HG02642 (cell line): ENCODE measurements around the gene CBX8.

Experiments
- ATAC-seq: cut with Tn5 transposase; IDR thresholded peaks from one replicate; pipeline ENCODE4 v1.9.1; 2021; ENCODE audit warnings: mild to moderate bottlenecking; ENCODE audit not compliant: unreplicated experiment, poor library complexity

The CBX8 gene

DNA sequence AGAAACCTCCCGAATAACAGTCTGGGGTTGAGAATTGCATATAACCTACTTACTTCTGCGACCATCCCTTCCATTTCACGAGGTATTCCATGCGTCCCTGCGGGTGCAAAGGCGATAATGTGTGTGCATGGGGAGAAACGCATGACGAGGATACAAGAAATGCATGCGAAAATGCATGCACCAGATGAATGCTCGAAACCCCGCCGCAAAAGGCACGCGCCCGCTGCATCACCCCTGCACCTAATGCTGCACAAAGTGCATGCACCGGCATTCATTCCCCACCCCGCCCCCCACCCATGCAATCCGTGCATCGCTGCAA, 474 bp downstream of the CBX8 start:
- ATAC-seq, result no peak

DNA sequence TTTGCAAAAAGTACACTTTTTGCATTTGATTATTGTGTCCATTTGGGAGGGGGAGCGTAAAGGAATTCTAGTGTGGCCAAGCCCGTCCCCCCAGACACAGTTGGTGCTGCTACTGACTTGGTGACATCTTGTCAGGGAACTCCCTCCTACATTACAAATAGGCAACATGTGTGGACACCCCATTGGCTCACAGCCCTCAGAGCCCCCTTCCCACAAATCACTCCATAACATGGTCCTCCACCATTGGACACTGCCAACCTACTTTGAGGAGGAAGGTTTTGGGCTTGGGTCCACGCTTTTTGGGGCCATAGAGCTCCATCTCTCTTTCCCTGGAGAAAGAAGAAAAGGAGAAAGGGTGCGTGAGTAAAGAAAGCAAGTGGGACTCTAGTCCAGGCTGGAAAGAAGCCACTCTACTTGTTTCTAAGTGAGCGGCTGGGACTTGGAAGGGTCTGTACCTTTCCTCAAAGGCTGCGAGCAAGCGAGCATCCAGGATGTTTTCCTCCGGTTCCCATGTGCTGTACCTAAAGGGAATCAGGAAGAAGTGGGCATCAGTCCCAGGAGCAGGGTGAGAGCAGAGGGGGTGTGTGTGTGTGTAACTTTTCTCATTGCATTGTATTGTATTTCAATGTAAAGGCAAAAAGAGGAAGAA, 958 bp downstream of the CBX8 start:
- no peak for ATAC-seq

DNA sequence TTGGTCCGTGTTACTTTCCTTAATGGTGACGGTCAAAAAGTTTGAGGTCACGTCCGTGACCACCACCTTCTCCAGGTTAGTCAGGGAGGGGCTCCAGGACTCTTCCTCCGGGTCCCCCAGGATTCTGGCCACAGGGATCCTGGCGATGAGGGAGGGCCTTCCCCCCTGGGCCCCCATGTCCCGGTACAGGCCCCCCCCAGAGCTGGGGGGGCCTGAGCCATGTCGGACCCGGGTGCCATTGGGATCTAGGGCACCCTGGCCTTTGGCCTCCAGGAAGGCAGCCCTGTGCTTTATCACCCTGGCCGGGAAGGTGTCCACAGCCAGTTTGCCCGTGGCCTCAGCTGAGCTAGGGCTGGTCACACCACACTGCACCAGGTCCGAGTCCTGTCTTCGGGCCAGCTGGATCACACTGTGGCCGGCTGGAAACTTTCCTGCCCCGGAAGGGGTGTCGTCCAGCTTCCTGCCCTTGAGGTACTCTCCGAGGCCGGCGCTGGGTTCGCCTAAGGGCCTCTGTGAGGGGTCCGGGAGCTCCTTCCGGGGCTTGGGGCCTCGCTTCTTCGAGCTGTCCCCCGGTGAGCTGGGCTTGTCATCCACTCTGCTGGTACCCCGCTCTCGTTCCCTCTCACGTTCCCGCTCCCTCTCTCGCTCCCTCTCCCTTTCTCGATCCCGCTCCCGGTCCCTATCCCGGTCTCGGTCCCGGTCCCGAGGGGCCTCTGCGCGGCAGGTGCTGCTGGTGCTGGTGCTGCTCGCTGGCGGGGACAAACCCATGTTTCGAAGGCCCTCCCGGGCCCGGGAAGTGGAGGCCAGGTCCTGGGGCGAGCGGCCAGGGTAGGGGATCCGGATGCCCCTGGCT, 2.0 kb downstream of the CBX8 start:
- ATAC-seq, result no peak

DNA sequence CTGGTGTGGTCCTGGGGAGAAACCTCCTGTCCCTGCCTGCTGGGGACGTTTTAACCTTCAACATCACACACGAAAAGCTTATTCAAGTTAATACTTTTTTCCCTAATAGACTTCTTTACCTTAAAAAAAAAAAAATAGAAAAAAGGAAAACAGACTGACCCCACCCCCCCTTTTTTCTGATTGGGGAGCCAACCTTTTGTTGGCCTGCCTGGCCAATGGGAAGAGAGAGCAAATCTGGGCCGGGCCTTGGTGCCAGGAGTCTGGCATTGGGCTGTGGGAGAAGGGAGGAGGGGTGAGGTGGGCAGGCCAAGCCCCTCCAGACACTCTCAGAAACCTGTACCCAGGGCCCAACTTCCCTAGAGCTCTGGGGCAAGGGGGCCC, 3.0 kb downstream of the CBX8 start:
- no peak for ATAC-seq

DNA sequence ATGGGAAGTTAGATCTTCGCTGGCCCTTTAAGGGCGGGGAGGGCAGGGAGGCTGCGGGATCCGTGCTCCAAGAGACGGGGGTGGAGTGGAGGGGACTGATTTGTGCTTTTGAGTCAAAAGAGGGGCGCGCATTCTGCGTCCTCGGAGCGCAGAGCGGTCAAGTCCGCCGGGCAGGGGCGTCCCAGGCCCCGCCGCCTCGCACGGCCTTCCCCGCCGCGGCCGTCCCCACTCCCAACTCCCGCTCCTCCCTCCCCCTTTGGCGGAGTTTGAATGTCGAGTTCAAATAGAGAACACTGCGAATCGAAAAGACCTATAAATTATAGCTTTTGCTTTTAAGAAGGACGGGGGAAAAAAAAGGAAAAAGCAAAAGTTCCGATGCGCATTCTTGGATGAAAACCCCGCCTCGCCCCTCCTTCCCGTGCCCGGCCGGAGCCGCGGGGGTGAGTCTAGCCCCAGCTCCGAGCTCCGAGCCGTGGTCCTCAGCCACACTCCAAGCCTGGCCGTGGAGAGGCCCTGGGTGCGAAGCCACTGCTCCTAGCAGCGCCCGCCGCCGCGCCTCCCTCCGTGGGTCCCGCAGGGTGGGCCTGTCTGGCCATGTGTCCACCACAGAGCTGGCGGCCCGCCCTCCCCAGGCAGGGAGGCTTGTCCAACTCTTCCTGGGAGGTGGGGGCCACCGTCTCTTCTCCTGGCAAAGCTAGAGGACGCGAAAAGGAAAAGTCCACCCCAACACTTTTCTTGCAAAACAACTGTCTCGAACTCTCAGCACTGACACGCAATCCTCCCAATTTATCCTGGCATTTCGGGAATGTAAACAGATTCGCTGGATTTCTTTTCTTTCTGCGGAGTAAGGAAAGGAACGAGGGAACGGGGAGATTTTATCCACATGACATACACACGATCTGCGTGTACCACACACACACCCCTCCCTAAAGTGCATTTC, 3.6 kb downstream of the CBX8 start:
- no peak for ATAC-seq

DNA sequence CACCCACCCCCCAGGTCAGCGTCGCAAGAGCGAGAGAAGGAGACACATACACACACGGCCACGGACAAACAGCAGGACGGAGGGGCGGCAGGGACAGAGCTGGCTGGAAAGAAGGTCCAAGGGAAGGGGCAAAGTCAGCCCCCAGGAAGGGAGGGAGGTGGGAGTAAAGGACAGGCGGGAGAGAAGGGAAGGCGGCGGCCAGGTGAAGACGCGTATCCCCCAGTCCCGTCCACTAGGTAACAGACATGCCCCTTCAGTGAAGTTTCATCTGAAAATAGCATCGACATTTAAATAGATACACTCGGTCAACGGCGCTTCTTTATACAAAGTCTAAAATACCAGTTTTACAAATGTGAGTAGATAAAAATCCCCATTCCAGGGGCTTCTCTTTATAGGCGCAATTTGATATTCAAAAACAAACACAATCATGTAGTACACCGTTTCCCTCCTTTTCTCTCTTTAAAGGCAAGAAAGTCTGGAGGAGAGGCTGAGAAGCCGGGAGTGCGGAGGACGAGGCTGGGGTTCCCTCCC, 4.5 kb downstream of the CBX8 start:
- ATAC-seq, result no peak

DNA sequence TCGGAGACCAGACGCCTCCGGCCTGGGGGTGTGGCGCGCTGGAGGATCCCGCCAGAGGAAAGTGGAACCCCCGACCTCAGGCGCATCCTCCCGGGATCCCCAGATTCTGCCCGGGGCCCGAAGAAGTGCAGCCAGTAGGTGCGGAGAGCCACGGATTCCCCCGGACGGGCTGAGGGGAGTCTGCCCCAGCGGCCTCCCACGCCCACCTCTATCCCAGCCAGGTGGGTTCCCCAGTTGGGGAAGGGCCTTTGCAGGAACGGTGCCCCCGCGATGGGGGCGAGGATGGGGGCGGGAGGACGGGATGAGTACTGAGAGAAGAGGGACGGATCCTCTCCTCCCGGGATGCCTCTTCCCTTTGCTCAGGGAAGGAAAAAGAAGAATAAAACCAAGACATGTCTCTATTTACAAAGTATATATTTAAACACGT, 5.1 kb downstream of the CBX8 start:
- ATAC-seq, result no peak

DNA sequence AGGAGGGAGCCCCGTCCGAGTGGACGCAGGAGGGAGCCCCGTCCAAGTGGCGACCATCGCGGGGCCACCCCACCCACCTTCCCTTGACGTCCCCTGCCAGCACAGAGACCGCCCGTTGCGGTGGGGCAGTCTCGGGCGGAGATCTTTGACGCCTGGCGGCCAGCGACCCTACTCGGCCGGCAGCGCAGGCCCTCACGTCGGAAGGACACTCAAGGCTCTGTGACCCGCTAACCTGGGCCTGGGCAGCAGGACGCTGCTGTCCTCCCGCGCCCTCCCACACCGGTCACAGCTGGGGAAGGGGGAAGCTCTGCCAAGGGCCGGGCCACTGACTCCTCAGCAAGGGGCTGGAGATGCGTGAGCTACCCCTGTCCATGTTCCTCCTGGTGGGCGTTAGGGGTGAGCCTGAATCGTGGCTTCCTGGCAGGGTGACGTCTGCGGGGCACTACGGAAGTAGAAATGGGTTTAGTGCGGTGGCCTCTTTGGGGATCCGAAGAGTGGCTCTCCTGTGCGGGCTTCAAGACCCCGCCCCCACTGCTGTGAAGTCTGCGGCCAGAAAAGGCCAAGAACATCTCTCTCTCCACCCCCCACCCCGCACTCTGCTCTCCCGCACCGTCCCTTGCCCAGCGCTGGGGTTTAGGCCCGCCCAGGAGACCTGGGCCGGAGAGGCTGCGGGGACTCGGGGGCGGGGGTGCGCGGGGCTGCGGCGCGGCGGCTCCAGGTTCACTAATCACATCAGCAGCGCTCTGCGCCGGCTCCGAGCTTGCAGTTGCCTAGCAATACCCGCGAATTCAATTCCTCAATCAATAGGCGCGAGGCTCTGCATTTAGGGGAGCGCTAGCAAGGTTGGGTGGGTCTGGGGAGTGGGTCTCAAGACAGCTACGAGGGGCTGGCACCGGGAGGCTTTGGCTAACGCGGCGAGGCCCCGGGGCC, 5.8 kb downstream of the CBX8 start:
- no peak for ATAC-seq

DNA sequence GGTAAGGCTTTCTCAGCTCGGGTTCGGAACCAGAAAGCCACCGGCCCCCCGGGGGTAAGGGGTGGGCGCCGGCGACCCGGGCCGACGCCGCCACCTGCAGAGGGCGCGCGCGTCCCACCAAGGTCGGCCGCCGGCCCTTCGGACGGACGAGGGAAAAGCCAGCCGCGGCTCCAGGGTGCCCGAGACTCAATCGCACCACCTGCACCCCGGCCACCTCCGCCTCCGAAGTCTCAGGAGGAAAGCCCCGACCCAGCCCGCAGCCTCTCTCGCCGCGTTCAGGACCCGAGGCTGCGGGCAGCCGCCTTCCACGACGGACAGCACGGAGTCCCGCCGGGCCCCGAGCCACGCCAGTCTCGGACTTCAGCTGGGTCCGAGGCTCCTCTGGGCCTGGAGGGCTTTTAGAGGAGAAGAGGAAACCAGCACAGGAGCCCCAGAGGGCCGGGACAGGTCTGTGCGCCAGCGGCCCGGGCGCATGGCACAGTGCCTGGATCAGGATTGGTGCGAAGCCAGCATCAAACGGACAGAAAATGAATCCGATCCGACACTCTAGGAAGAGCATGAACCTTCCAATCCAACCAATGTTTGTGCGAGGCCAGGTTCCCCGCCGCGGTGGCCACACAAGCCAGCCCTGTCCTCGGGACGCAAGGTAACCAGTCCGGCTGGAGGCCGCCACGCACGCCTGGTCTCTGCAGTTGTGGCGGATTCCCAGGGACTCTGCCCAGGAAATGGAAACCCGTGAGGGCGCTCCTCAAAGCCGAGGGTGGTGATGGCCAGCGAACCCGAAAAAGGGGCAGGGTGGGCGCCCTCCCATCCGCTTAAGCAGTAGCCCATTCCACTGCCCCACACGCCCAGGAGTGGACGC, 6.7 kb downstream of the CBX8 start:
- ATAC-seq, result no peak

DNA sequence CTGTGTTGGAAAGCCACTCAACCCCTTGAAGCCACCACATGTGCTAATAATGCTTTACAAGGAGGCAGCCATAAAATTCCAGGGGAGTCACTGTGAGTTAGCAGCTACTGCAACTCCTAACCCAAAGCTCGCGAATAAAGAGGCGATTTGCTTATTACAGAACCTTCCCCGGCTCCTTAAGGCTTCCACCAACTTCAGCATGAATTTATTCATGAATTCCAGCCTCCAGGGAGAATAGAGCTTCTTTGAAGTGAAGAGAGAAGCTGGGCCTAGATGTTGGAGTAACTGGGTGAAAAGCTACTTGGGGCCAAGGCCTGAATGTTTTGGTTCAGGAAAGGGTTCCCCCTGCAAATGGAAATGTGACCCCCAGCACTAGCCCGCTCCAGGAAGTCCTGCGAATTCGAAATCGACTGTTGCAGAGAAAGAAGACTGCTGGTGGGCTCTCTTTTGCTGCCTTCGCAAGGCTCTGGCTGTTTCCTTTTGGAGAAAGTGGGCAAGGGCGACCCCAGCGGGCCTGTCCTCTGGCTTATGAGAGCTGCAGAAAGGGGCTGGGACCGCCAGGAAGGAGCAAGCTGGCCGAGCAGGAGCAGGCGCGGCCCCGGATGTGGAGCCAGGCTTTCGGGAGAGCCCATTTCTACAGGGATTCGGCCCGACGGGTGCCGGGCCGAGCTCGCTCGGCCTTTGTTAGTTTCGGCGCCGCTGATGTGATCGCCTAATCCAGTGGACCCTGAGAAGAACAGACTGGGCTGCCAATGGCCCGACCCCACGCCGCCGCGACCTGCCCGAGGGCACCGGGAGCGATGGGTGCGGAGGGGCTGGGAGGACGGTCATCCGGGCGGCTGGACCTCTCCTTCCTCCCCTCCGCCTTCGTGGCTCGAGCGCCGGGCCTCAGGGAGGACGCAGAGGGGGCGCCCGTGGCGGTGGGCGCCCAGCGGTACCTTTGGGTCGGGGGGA, 7.6 kb downstream of the CBX8 start:
- no peak for ATAC-seq

DNA sequence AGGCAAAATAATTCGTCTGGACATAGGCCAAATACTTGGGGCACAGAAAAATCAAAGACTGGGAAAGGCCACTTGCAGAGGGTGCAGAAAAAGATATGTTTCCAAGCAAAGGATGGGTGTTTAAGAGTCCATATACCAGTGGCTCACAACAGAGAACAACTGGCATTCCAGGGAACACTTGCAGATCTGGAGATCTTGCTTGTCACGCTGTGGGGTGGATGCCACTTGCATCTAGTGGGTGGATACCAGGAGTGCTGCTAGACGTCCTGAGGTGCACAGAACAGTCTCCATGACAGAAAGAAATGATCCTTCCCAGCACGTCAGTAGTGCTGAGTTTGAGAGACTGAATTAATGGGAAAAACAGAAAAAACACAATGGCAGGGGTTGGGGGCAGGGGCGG, 8.4 kb downstream of the CBX8 start:
- ATAC-seq, result no peak

DNA sequence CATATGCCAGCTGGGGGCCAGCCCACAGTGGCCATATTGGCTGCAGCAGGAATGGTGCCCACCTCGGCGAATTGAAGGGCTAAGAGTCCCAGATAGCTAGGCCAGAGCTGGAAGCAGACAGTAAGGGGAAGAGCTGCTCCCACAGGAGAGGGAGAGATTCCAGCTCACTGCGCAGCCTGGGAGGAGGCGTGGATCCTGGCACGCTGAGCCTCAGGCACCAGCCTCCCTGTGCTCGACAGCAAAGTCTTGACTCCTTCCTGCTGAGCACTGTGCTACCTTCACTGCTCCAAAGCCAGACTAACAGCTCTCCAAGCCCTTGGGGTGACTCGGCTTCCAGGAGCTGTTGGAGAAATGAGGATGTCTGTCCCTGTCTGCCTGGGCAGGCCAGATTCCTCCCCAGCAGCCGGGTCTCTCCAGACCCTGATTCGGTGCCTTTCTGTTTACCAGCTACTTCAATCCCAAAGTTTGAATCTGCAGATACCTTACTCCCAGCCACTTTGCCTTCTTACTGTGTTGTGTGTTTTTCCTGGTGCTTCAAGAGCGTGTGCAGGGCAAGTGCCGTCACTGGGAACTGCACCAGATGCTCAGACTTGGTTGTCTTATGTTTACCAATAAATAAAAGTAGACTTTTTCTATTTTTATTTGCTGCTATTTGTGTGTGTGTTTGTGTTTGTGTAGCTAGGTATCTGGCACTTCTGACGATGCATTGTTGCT, 9.8 kb downstream of the CBX8 start:
- no peak for ATAC-seq

DNA sequence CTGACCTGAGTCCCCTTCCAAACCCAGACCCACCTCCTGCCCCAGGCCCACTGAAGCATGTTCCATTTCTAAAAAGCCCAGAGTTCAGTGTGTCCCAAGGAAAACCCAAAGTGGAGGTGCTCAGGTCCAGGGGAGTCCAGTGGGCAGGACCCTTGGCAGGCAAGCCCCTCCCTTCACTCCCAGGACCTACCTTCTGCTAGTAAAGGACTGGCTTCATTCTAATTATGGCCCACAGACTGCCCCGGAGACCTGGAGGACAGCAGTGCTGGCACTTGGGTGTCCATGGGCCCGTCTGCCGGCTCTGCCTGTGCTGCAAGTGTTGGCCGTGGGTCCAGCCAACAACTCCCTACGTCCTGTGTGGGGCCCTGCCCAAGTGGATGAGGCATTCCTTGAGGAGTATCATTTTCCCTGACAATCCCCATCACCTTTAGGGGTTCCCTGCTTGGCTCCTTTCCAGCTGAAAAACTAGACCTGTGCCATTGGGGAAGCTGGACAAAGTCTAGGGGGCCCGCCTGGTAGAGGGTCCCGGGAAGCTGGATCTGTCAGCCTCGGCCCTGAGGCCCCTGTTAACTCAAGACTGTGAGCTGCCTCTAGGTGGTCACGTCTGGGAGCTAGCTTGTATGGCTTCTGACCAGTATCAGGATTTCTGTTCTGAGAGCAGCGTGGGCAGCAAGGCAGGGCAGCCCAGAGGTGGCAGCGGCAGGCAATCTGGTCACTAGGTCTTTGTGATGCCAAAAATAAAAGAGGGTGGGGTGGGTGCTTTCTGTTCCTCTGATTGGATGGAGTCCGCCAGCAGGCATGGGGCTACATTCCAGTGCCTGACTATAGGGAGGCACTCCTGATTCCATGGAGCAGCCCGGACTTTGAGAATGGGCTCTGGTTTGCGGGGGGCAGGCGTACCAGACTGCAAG, 10.7 kb downstream of the CBX8 start:
- ATAC-seq, result no peak

DNA sequence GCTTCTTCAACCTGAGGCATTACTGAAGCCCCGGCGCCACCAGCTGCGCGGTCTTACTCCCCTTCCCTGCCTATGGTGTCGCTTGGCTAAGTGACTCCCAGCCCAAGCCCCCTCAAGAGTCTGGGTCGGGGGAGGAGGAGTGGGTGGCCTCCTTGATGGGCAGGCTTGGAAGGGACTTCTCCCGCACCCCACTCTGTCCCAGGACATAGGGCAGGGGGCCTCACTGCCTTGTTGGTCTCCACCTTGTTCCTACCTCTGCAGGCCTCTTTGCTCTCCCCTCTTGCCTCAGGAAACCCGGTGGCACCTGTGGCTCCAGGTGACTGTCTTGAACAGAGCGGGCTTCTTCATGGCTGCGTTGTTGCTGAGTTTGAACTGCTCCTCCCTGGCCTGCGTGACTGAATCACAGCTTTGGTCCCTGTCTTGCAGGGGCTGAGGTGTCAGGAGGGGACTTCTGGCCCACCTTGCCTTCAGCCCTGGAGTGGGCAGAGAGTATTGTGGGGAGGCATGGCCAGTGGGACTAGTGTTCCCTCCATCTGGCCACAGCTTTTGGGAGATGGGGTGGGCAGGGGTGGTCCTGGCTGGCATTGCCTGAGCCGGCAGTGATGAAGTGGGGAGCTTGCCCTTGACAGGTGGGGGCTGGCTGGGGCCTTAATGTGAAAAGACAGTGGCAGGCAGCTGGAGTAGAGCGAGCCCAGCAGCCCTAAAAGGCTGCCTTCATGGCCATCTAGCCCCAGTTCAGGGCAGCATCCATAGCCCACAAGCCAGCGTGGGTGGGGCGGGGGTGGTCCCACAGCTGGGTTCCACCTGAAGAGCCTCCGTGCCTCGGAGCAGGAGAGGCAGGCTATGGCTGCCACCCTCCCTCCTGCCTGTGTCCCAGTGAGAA, 11.6 kb downstream of the CBX8 start:
- ATAC-seq, result no peak

DNA sequence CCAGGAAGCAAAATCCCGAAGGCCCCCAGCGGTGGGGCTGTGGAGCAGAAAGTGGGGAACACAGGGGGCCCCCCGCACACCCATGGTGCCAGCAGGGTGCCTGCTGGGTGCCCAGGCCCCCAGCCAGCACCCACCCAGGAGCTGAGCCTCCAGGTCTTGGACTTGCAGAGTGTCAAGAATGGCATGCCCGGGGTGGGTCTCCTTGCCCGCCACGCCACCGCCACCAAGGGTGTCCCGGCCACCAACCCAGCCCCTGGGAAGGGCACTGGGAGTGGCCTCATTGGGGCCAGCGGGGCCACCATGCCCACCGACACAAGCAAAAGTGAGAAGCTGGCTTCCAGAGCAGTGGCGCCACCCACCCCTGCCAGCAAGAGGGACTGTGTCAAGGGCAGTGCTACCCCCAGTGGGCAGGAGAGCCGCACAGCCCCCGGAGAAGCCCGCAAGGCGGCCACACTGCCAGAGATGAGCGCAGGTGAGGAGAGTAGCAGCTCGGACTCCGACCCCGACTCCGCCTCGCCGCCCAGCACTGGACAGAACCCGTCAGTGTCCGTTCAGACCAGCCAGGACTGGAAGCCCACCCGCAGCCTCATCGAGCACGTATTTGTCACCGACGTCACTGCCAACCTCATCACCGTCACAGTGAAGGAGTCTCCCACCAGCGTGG, 12.4 kb downstream of the CBX8 start:
- ATAC-seq, result no peak
